ENCODE measurements around the gene HOXA10. TPM values are rescaled to one million over a fixed set of nuclear protein-coding genes. Genes with fewer than 3 reads are reported as not detected.

Gene HOXA10
- total RNA-seq, 1 experiment from 2014 or later = 3.9 TPM

DNA sequence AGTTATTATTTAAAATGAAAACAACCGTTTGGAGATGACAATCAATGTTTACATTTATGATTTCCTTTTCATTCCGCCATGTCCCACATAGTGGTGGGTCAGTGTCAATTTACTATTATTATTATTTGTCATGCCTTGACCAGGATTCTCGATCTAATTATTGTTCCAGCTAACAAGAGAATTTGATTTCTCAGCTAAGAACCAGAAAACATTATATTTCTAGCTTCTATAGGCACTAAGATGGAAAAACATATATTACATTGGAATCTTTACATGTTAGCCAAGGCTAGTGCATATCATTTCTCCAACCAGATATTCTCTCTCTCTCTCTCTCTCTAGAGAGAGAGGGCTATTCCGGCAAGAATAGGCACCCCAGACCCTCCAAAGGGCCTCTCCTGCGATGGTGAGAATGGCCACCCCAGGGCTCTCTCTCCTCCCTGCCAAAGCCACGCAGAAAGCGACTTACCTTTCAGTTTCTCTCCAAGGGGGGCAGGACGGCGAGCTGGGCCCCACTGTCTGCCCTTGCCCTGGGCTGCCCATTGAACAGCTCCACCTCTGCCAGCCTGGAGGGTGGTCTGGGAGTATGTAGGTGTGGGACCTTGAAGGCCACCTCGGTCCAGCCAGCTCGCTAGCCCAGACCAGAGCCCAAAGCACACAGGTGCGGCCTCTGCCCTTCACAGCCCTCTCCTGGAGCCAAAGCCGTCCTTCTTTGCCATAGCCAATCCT, 24.1 kb downstream of the HOXA10 start:
- ChIA-PET POLR2A (interaction anchor here (0.6 to 5.2 kb wide), 22 partner anchors 9 to 1205 kb away, joined by 3 to 65 read pairs (median 6); partner anchors contain the start of genes CBX3, HNRNPA2B1 and HOXA4), CTCF (interaction anchor here (0.6 to 5.8 kb wide), 24 partner anchors 9 to 1257 kb away, joined by 3 to 57 read pairs (median 4); no protein-coding TSS in a partner anchor)
- H3K9me3 Mint-ChIP-seq (ENCODE audit: unreplicated experiment) = no peaks in the 10 kb centered on the region
- no peaks in the 10 kb centered on the region for H3K27me3 Mint-ChIP-seq (ENCODE audit: insufficient read depth, unreplicated experiment)
- H3K36me3 Mint-ChIP-seq (ENCODE audit: insufficient read depth, unreplicated experiment) = no peaks in the 10 kb centered on the region
- H3K27ac Mint-ChIP-seq (ENCODE audit: low read depth, unreplicated experiment) = peak overlapping the region; percentile 91
- H3K4me1 Mint-ChIP-seq (ENCODE audit: insufficient read depth, unreplicated experiment) = peaks cover 10% of the 10 kb centered on the region
- peak overlapping the region; percentile 79 for H3K4me3 Mint-ChIP-seq (ENCODE audit: unreplicated experiment)
- intact Hi-C loops (cut with micrococcal nuclease) = loop anchor here (1.0 kb wide), 1 partner anchor 11 kb away; no protein-coding TSS in a partner anchor
- TF ChIP-seq, protein P1, sequence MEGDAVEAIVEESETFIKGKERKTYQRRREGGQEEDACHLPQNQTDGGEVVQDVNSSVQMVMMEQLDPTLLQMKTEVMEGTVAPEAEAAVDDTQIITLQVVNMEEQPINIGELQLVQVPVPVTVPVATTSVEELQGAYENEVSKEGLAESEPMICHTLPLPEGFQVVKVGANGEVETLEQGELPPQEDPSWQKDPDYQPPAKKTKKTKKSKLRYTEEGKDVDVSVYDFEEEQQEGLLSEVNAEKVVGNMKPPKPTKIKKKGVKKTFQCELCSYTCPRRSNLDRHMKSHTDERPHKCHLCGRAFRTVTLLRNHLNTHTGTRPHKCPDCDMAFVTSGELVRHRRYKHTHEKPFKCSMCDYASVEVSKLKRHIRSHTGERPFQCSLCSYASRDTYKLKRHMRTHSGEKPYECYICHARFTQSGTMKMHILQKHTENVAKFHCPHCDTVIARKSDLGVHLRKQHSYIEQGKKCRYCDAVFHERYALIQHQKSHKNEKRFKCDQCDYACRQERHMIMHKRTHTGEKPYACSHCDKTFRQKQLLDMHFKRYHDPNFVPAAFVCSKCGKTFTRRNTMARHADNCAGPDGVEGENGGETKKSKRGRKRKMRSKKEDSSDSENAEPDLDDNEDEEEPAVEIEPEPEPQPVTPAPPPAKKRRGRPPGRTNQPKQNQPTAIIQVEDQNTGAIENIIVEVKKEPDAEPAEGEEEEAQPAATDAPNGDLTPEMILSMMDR (IDR thresholded peaks at IDR 0.05; ENCODE audit: unreplicated experiment) = no peak
- no TSS peak for BruUV-seq (replicated peaks)
- DNase-seq (ENCODE audit: unreplicated experiment) = no peak

DNA sequence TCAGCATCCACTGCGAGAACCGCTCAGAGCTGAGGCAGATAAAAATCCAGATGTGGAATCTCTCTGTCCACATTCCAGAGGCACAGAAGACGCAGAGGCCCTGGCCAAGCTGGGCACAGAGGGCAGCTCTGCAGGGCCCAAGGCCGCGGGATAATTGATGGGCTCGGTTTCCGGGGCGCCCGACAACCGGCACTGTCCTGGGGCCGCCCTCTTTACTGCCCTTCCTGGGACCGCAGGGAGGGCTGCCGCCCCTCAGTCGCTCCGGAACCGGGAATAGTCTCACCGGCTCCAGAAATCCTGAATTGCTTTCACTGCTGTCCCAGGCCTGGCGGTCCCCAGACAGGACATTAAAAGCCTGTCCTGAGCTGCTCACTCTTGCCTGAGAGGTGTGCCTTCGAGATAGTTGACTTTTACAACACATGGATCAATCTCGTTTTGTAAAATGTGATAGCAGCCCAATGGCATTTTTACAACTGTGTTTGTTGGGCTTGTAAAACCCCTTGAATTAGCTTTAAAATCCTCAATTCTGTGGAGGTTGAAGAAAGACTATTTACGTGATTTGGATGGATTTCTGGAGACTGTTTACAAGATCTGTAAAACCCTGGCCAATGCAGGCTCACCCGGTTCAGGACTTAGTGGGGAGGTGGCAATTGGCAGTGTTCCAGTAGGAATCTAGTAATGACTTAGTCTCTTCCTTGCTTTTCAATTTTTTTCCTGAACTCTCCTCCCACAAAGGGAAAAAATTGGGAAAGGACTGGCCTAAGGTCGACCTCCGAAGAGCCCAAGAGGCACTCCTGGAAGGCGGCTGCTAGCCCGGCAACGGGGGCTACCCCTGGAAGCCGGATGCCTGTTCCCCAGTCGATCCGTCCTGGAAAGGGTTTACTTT, 25.1 kb downstream of the HOXA10 start:
- ChIA-PET POLR2A (interaction anchor here (0.7 to 5.2 kb wide), 27 partner anchors 8 to 1058 kb away, joined by 3 to 65 read pairs (median 6); partner anchors contain the start of genes CBX3, HNRNPA2B1, HOXA4 and HOXA9), CTCF (interaction anchor here (0.6 to 5.8 kb wide), 17 partner anchors 8 to 1072 kb away, joined by 3 to 57 read pairs (median 5); no protein-coding TSS in a partner anchor)
- no TSS peak for BruUV-seq (replicated peaks)
- H3K36me3 Mint-ChIP-seq (ENCODE audit: insufficient read depth, unreplicated experiment) = peaks cover 5% of the 10 kb centered on the region
- TF ChIP-seq, protein P1 (IDR thresholded peaks at IDR 0.05; ENCODE audit: unreplicated experiment) = no peak
- H3K27ac Mint-ChIP-seq (ENCODE audit: low read depth, unreplicated experiment) = peak overlapping the region; percentile 91
- no peaks in the 10 kb centered on the region for H3K9me3 Mint-ChIP-seq (ENCODE audit: unreplicated experiment)
- intact Hi-C loops (cut with micrococcal nuclease) = no loop called here
- peak overlapping the region; percentile 79 for H3K4me3 Mint-ChIP-seq (ENCODE audit: unreplicated experiment)
- H3K27me3 Mint-ChIP-seq (ENCODE audit: insufficient read depth, unreplicated experiment) = no peaks in the 10 kb centered on the region
- DNase-seq (ENCODE audit: unreplicated experiment) = peak; percentile 45
- peaks cover 10% of the 10 kb centered on the region for H3K4me1 Mint-ChIP-seq (ENCODE audit: insufficient read depth, unreplicated experiment)

DNA sequence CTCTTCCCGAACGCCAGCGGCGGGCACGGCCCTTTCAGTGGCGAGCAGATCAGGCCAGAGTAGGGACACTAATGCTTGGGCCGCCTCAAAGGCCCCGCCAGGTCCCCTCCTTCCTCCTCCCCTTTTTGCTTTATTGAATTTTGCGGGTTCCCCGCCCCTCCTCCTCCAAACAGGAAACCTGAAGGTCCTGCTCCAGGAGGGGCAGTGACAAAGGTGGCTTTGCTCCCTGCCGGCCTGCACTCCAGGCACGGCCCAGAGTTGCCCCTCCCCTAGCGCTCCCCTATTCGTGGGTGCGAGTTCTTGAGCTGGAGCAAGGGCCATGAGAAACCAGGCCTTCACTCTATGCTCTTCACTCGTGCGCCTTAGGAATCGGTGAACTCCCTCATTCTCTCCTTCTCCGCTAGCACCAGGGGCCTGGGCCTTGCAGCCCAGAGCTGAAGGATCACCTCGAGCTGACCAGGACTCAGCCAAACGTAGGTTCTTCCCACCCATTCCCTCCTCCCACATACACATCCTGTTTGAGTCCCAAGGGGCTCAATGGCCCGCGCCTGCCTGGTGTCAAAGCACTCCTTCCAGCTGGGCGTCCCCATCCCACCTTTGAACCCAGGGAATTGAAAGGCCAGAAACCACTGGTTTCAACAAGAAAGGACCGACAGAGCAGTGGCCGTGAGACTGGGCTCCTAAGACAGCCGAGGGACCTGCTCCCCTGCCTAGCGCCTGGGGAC, 25.9 kb downstream of the HOXA10 start:
- peak overlapping the region; percentile 79 for H3K4me3 Mint-ChIP-seq (ENCODE audit: unreplicated experiment)
- H3K9me3 Mint-ChIP-seq (ENCODE audit: unreplicated experiment) = no peaks in the 10 kb centered on the region
- DNase-seq (ENCODE audit: unreplicated experiment) = peak; percentile 32
- H3K27me3 Mint-ChIP-seq (ENCODE audit: insufficient read depth, unreplicated experiment) = no peaks in the 10 kb centered on the region
- ChIA-PET POLR2A (interaction anchor here (0.7 to 5.2 kb wide), 18 partner anchors 7 to 1057 kb away, joined by 3 to 65 read pairs (median 6); partner anchors contain the start of genes HOXA4 and HOXA9), CTCF (interaction anchor here (0.6 to 5.8 kb wide), 9 partner anchors 14 to 613 kb away, joined by 3 to 57 read pairs (median 4); no protein-coding TSS in a partner anchor)
- H3K4me1 Mint-ChIP-seq (ENCODE audit: insufficient read depth, unreplicated experiment) = peaks cover 10% of the 10 kb centered on the region
- intact Hi-C loops (cut with micrococcal nuclease) = no loop called here
- H3K36me3 Mint-ChIP-seq (ENCODE audit: insufficient read depth, unreplicated experiment) = peaks cover 5% of the 10 kb centered on the region
- TF ChIP-seq, protein P1 (IDR thresholded peaks at IDR 0.05; ENCODE audit: unreplicated experiment) = no peak
- no TSS peak for BruUV-seq (replicated peaks)
- H3K27ac Mint-ChIP-seq (ENCODE audit: low read depth, unreplicated experiment) = peak overlapping the region; percentile 91
